Hematopoietic multipotent progenitor cell treated with erythropoietin and hydrocortisone succinate and interleukin-3 and kit ligand, for 15 days (in vitro differentiated cells): ENCODE data around the gene STK32B.
"Not testable (repeated sequence)": the region's sequence is repeated elsewhere in the genome, so short reads cannot be mapped to it uniquely, and the experiment has no call there.

Experiments
- DNase-seq: peaks from one replicate; pipeline ENCODE4 v3.0.0-alpha.2; 2015; ENCODE audit warnings: low spot score

STK32B gene

GRCh38 chr4:5030927-5031326, 20.4 kb upstream of the STK32B start:
- DNase-seq: no peak

GRCh38 chr4:5032813-5033212, 18.5 kb upstream of the STK32B start:
- no peak for DNase-seq

- DNase-seq: no peak
These were observed 17.9 kb upstream of the STK32B start for GRCh38 chr4:5033281-5033841.

- DNase-seq: no peak
These were observed 17.1 kb upstream of the STK32B start for GRCh38 chr4:5034206-5034605.

GRCh38 chr4:5036239-5036638, 15.0 kb upstream of the STK32B start:
- DNase-seq: peak; percentile 90

- DNase-seq: peak; percentile 69
These were observed 13.4 kb upstream of the STK32B start for GRCh38 chr4:5037553-5038551.

- no peak for DNase-seq
These were observed 11.5 kb upstream of the STK32B start for GRCh38 chr4:5039800-5040199.

- no peak for DNase-seq
These were observed 10.2 kb upstream of the STK32B start for GRCh38 chr4:5040856-5041620.

- peak; percentile 22 for DNase-seq
These were observed 9.6 kb upstream of the STK32B start for GRCh38 chr4:5041699-5042098.

- DNase-seq: no peak
These were observed 7.7 kb upstream of the STK32B start for GRCh38 chr4:5043579-5043978.

- no peak for DNase-seq
These were observed 6.9 kb upstream of the STK32B start for GRCh38 chr4:5044341-5044740.

- no peak for DNase-seq
These were observed 6.2 kb upstream of the STK32B start for GRCh38 chr4:5045097-5045496.

- no peak for DNase-seq
These were observed 2.6 kb upstream of the STK32B start for GRCh38 chr4:5048721-5049120.

- DNase-seq: peak; percentile 57
These were observed 581 bp upstream of the STK32B start for GRCh38 chr4:5050520-5051277.

GRCh38 chr4:5052204-5052702, 973 bp downstream of the STK32B start:
- no peak for DNase-seq

GRCh38 chr4:5052726-5053425, 1.6 kb downstream of the STK32B start:
- DNase-seq: no peak

- no peak for DNase-seq
These were observed 3.3 kb downstream of the STK32B start for GRCh38 chr4:5054532-5054931.

- no peak for DNase-seq
These were observed 4.1 kb downstream of the STK32B start for GRCh38 chr4:5055411-5055810.

GRCh38 chr4:5066101-5066500, 14.8 kb downstream of the STK32B start:
- DNase-seq: no peak

- not testable (repeated sequence) for DNase-seq
These were observed 15.7 kb downstream of the STK32B start for GRCh38 chr4:5066968-5067367.

- DNase-seq: no peak
These were observed 16.6 kb downstream of the STK32B start for GRCh38 chr4:5067908-5068307.
